ENCODE results near the gene TXNDC16. TPM values are rescaled to one million over a fixed set of nuclear protein-coding genes. Genes with fewer than 3 reads are reported as not detected.

The TXNDC16 gene, protein sequence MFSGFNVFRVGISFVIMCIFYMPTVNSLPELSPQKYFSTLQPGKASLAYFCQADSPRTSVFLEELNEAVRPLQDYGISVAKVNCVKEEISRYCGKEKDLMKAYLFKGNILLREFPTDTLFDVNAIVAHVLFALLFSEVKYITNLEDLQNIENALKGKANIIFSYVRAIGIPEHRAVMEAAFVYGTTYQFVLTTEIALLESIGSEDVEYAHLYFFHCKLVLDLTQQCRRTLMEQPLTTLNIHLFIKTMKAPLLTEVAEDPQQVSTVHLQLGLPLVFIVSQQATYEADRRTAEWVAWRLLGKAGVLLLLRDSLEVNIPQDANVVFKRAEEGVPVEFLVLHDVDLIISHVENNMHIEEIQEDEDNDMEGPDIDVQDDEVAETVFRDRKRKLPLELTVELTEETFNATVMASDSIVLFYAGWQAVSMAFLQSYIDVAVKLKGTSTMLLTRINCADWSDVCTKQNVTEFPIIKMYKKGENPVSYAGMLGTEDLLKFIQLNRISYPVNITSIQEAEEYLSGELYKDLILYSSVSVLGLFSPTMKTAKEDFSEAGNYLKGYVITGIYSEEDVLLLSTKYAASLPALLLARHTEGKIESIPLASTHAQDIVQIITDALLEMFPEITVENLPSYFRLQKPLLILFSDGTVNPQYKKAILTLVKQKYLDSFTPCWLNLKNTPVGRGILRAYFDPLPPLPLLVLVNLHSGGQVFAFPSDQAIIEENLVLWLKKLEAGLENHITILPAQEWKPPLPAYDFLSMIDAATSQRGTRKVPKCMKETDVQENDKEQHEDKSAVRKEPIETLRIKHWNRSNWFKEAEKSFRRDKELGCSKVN
- 0.80 to 1.2 TPM (median 1.2 TPM) in 5 replicates for total RNA-seq (2022; extraction: Qiagen RNA extraction)

GRCh38 chr14:52552063-52552988 is at the start of gene TXNDC16, which contains the start of gene GPR137C:
Gene TXNDC16, minus strand, starts transcription at chr14:52552505. Its CDS starts 8,948 bp downstream, at chr14:52543557.
Gene GPR137C, plus strand, starts transcription at chr14:52552836. Its CDS starts 312 bp downstream, at chr14:52553148.

Other genes starting within 250 kb of the TXNDC16 start
- gene PTGER2, start 238.2 kb downstream of the TXNDC16 start, total RNA-seq (2022; extraction: Qiagen RNA extraction): 1.6 to 2.5 TPM (median 1.8 TPM) in 5 replicates
- gene GPR137C, start 331 bp upstream of the TXNDC16 start, total RNA-seq (2022; extraction: Qiagen RNA extraction): 0.07 to 0.16 TPM (median 0.10 TPM) in 5 replicates
- gene ERO1A, start 143.1 kb upstream of the TXNDC16 start, total RNA-seq (2022; extraction: Qiagen RNA extraction): 45.7 to 60.3 TPM (median 52.2 TPM) in 5 replicates
- 79.0 to 123 TPM (median 84.1 TPM) in 5 replicates for gene PSMC6, start 154.7 kb upstream of the TXNDC16 start, total RNA-seq (2022; extraction: Qiagen RNA extraction)
- 4.8 to 6.0 TPM (median 5.6 TPM) in 5 replicates for gene STYX, start 177.7 kb upstream of the TXNDC16 start, total RNA-seq (2022; extraction: Qiagen RNA extraction)
- gene GNPNAT1, start 239.1 kb upstream of the TXNDC16 start, total RNA-seq (2022; extraction: Qiagen RNA extraction): 41.5 to 47.2 TPM (median 45.3 TPM) in 5 replicates